22Rv1 (cell line): Measurements from ENCODE around the gene P2RX2.

Experiments used
- ZFX ChIP-seq: fragments of 450-650 bp; IDR thresholded peaks from 2 replicates; pipeline ENCODE4 v1.6.1; 2017; ENCODE audit warnings: antibody characterized with exemption, borderline replicate concordance
- TF ChIP-seq, protein P1 (sequence below): fragments of 450-650 bp; IDR thresholded peaks from 2 replicates; pipeline ENCODE4 v1.5.1; 2017; ENCODE audit warnings: mild to moderate bottlenecking

DNA sequence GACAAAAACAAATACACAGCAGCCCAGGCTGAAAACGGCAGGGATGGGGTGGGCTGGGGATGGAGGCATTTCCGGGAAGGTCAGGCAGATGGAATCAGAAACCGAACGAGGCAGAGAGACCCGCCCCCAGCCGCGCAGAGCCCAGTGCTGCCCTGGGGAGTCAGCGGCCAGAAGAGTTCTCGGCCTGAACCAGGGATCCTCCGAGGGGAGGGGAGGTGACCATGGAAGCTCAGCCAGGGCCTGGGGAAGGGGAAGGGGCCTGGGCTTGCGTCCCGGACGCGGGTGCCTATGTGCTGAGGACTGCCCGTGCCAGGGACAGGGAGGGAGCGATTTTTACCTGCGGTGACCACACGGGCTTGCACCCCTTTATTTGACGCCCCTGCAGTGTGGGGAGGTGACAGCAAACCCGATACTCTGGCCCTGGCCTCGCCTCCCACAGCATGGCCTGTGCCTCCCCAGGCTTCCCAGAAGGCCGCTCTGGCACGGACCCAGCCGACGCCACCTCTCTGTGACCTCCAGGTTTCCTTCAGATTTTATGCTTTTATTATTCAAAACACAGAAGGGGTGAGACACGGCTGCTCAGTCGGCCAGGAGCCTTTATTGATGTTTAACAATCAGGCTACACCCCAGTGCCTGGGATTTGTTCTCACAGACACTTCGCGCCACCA lies 15.9 kb upstream of the P2RX2 start:
- TF ChIP-seq, protein P1, sequence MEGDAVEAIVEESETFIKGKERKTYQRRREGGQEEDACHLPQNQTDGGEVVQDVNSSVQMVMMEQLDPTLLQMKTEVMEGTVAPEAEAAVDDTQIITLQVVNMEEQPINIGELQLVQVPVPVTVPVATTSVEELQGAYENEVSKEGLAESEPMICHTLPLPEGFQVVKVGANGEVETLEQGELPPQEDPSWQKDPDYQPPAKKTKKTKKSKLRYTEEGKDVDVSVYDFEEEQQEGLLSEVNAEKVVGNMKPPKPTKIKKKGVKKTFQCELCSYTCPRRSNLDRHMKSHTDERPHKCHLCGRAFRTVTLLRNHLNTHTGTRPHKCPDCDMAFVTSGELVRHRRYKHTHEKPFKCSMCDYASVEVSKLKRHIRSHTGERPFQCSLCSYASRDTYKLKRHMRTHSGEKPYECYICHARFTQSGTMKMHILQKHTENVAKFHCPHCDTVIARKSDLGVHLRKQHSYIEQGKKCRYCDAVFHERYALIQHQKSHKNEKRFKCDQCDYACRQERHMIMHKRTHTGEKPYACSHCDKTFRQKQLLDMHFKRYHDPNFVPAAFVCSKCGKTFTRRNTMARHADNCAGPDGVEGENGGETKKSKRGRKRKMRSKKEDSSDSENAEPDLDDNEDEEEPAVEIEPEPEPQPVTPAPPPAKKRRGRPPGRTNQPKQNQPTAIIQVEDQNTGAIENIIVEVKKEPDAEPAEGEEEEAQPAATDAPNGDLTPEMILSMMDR = no peak
- no peak for TF ChIP-seq ZFX
